Measurements from ENCODE around the gene DUSP8. TPM values are rescaled to one million over a fixed set of nuclear protein-coding genes. Genes with fewer than 3 reads are reported as not detected.
"Not testable (repeated sequence)": the region's sequence is repeated elsewhere in the genome, so short reads cannot be mapped to it uniquely, and the experiment has no call there.

The DUSP8 gene
- polyA plus RNA-seq: 10 to 100 TPM in 1 of 4 donors, 1 to 10 TPM in 3; 3.1 to 15.0 (median 7.1) TPM
- long read RNA-seq, donor 1, full-length matches to known transcripts: 3 of 3 reads
- long read RNA-seq, donor 1, partial matches to known transcripts: 0 of 3 reads
- long read RNA-seq, donor 1, other reads (novel, unspliced or antisense): 0 of 3 reads
- long read RNA-seq, donor 2, full-length matches to known transcripts: 1 of 1 reads
- long read RNA-seq, donor 2, partial matches to known transcripts: 0 of 1 reads
- long read RNA-seq, donor 2, other reads (novel, unspliced or antisense): 0 of 1 reads
- long read RNA-seq, donor 3, full-length matches to known transcripts: 1 of 15 reads
- long read RNA-seq, donor 3, partial matches to known transcripts: 14 of 15 reads
- long read RNA-seq, donor 3, other reads (novel, unspliced or antisense): 0 of 15 reads
- long read RNA-seq, donor 4: 0 reads
- long read RNA-seq, donor 5: 0 reads
- long read RNA-seq, donor 6, full-length matches to known transcripts: 2 of 2 reads
- long read RNA-seq, donor 6, partial matches to known transcripts: 0 of 2 reads
- long read RNA-seq, donor 6, other reads (novel, unspliced or antisense): 0 of 2 reads
- long read RNA-seq, donor 7: 0 reads
- long read RNA-seq, donor 8: 0 reads
- long read RNA-seq, donor 9, full-length matches to known transcripts: 2 of 2 reads
- long read RNA-seq, donor 9, partial matches to known transcripts: 0 of 2 reads
- long read RNA-seq, donor 9, other reads (novel, unspliced or antisense): 0 of 2 reads
- long read RNA-seq, donor 10, full-length matches to known transcripts: 4 of 4 reads
- long read RNA-seq, donor 10, partial matches to known transcripts: 0 of 4 reads
- long read RNA-seq, donor 10, other reads (novel, unspliced or antisense): 0 of 4 reads

GRCh38 chr11:1572197-1573076 lies at the start of gene DUSP8:
Gene DUSP8, minus strand, starts transcription at chr11:1572271. Its CDS starts 6,445 bp downstream, at chr11:1565826.
- peak within 1 kb of the TSS; percentile 61 to 76 (median 75) for H3K4me3 ChIP-seq (ENCODE audit: low read depth in 1 of 3, low read length in 3 of 3)

GRCh38 chr11:1619449-1619848 lies 47.4 kb upstream of the DUSP8 start:
- no peak overlapping the region for H3K27ac ChIP-seq (ENCODE audit: low read depth in 1 of 3, low read length in 2 of 3)
- no peaks in the 10 kb centered on the region for H3K36me3 ChIP-seq (ENCODE audit: control insufficient read depth in 3 of 3, insufficient read depth in 2 of 3, low read depth in 1 of 3, low read length in 3 of 3)
- H3K9me3 ChIP-seq (ENCODE audit: control insufficient read depth in 2 of 2, insufficient read depth in 1 of 2, low read depth in 1 of 2, low read length in 1 of 2): no peaks in the 10 kb centered on the region
- 50 to 58% (median 57%) methylated on average over 10 of the region's 10 CpGs for WGBS, 3 donors
- H3K4me3 ChIP-seq (ENCODE audit: low read depth in 1 of 3, low read length in 3 of 3): no peak overlapping the region
- FAIRE-seq (no peak), DNase-seq (no peak)
- H3K27me3 ChIP-seq (ENCODE audit: control insufficient read depth in 3 of 3, insufficient read depth in 3 of 3, low read length in 3 of 3): peaks cover 2 to 10% (median 5%) of the 10 kb centered on the region in 3 donors
- H3K4me1 ChIP-seq (ENCODE audit: control insufficient read depth in 3 of 3, insufficient read depth in 2 of 3, low read depth in 1 of 3, low read length in 2 of 3): peaks cover 0 to 3% (median 0%) of the 10 kb centered on the region in 3 donors

More at GRCh38 chr11:1572197-1573076, at the start of gene DUSP8:
- H3K27me3 ChIP-seq (ENCODE audit: control insufficient read depth in 3 of 3, insufficient read depth in 3 of 3, low read length in 3 of 3): peaks cover 0 to 14% (median 0%) of the 10 kb centered on the region in 3 donors
- DNase-seq: peak; percentile 89 to 98
- peaks cover 0 to 27% (median 0%) of the 10 kb centered on the region in 3 donors for H3K36me3 ChIP-seq (ENCODE audit: control insufficient read depth in 3 of 3, insufficient read depth in 2 of 3, low read depth in 1 of 3, low read length in 3 of 3)
- WGBS, 3 donors: 0 to 1% (median 1%) methylated on average over 56 to 121 of the region's 124 CpGs
- FAIRE-seq: no peak
- peak within 1 kb of the TSS; percentile 71 to 96 (median 88) for H3K27ac ChIP-seq (ENCODE audit: low read depth in 1 of 3, low read length in 2 of 3)
- H3K4me1 ChIP-seq (ENCODE audit: control insufficient read depth in 3 of 3, insufficient read depth in 2 of 3, low read depth in 1 of 3, low read length in 2 of 3): peaks cover 0 to 53% (median 2%) of the 10 kb centered on the region in 3 donors
- no peaks in the 10 kb centered on the region for H3K9me3 ChIP-seq (ENCODE audit: control insufficient read depth in 2 of 2, insufficient read depth in 1 of 2, low read depth in 1 of 2, low read length in 1 of 2)

GRCh38 chr11:1618231-1618630 lies 46.2 kb upstream of the DUSP8 start:
- no peak overlapping the region for H3K4me3 ChIP-seq (ENCODE audit: low read depth in 1 of 3, low read length in 3 of 3)
- DNase-seq (no peak), FAIRE-seq (no peak)
- H3K9me3 ChIP-seq (ENCODE audit: control insufficient read depth in 2 of 2, insufficient read depth in 1 of 2, low read depth in 1 of 2, low read length in 1 of 2): no peaks in the 10 kb centered on the region
- 82 to 89% (median 84%) methylated on average over 10 of the region's 10 CpGs for WGBS, 3 donors
- H3K27ac ChIP-seq (ENCODE audit: low read depth in 1 of 3, low read length in 2 of 3): no peak overlapping the region
- H3K4me1 ChIP-seq (ENCODE audit: control insufficient read depth in 3 of 3, insufficient read depth in 2 of 3, low read depth in 1 of 3, low read length in 2 of 3): peaks cover 0 to 3% (median 0%) of the 10 kb centered on the region in 3 donors
- H3K36me3 ChIP-seq (ENCODE audit: control insufficient read depth in 3 of 3, insufficient read depth in 2 of 3, low read depth in 1 of 3, low read length in 3 of 3): no peaks in the 10 kb centered on the region
- peaks cover 0 to 5% (median 3%) of the 10 kb centered on the region in 3 donors for H3K27me3 ChIP-seq (ENCODE audit: control insufficient read depth in 3 of 3, insufficient read depth in 3 of 3, low read length in 3 of 3)

- no peak within 1 kb of the TSS for H3K4me3 ChIP-seq (ENCODE audit: low read depth in 1 of 3, low read length in 3 of 3)
- DNase-seq (no peak), FAIRE-seq (no peak)
- no peaks in the 10 kb centered on the region for H3K36me3 ChIP-seq (ENCODE audit: control insufficient read depth in 3 of 3, insufficient read depth in 2 of 3, low read depth in 1 of 3, low read length in 3 of 3)
- no peaks in the 10 kb centered on the region for H3K4me1 ChIP-seq (ENCODE audit: control insufficient read depth in 3 of 3, insufficient read depth in 2 of 3, low read depth in 1 of 3, low read length in 2 of 3)
- H3K9me3 ChIP-seq (ENCODE audit: control insufficient read depth in 2 of 2, insufficient read depth in 1 of 2, low read depth in 1 of 2, low read length in 1 of 2): peaks cover 0 to 2% of the 10 kb centered on the region in 2 donors
- H3K27me3 ChIP-seq (ENCODE audit: control insufficient read depth in 3 of 3, insufficient read depth in 3 of 3, low read length in 3 of 3): peaks cover 0 to 15% (median 0%) of the 10 kb centered on the region in 3 donors
- WGBS, 3 donors: 56 to 69% (median 58%) methylated on average over 4 of the region's 4 CpGs
- H3K27ac ChIP-seq (ENCODE audit: low read depth in 1 of 3, low read length in 2 of 3): no peak within 1 kb of the TSS
Observed at GRCh38 chr11:1608363-1608762, 36.3 kb upstream of the DUSP8 start, which contains the start of gene KRTAP5-3. Gene KRTAP5-3, minus strand, starts transcription at chr11:1608463. Its CDS starts 78 bp downstream, at chr11:1608385.

GRCh38 chr11:1607901-1608300 lies 35.8 kb upstream of the DUSP8 start:
- not testable (repeated sequence) for H3K36me3 ChIP-seq (ENCODE audit: control insufficient read depth in 3 of 3, insufficient read depth in 2 of 3, low read depth in 1 of 3, low read length in 3 of 3); H3K4me3 ChIP-seq (ENCODE audit: low read depth in 1 of 3, low read length in 3 of 3); DNase-seq; H3K27ac ChIP-seq (ENCODE audit: low read depth in 1 of 3, low read length in 2 of 3); H3K9me3 ChIP-seq (ENCODE audit: control insufficient read depth in 2 of 2, insufficient read depth in 1 of 2, low read depth in 1 of 2, low read length in 1 of 2); H3K4me1 ChIP-seq (ENCODE audit: control insufficient read depth in 3 of 3, insufficient read depth in 2 of 3, low read depth in 1 of 3, low read length in 2 of 3); FAIRE-seq
- WGBS, 3 donors: 26 to 51% (median 50%) methylated on average over 5 of the region's 5 CpGs
- H3K27me3 ChIP-seq (ENCODE audit: control insufficient read depth in 3 of 3, insufficient read depth in 3 of 3, low read length in 3 of 3): peaks cover 0 to 15% (median 0%) of the 10 kb centered on the region in 3 donors

GRCh38 chr11:1607156-1607845 lies 35.2 kb upstream of the DUSP8 start:
- not testable (repeated sequence) for H3K9me3 ChIP-seq (ENCODE audit: control insufficient read depth in 2 of 2, insufficient read depth in 1 of 2, low read depth in 1 of 2, low read length in 1 of 2); DNase-seq; H3K4me1 ChIP-seq (ENCODE audit: control insufficient read depth in 3 of 3, insufficient read depth in 2 of 3, low read depth in 1 of 3, low read length in 2 of 3); FAIRE-seq; H3K36me3 ChIP-seq (ENCODE audit: control insufficient read depth in 3 of 3, insufficient read depth in 2 of 3, low read depth in 1 of 3, low read length in 3 of 3); H3K4me3 ChIP-seq (ENCODE audit: low read depth in 1 of 3, low read length in 3 of 3); H3K27ac ChIP-seq (ENCODE audit: low read depth in 1 of 3, low read length in 2 of 3)
- H3K27me3 ChIP-seq (ENCODE audit: control insufficient read depth in 3 of 3, insufficient read depth in 3 of 3, low read length in 3 of 3): peaks cover 0 to 15% (median 0%) of the 10 kb centered on the region in 3 donors
- WGBS, 3 donors: 52 to 79% (median 68%) methylated on average over 18 of the region's 18 CpGs

GRCh38 chr11:1605923-1606322 lies 33.9 kb upstream of the DUSP8 start:
- WGBS, 3 donors: 51 to 78% (median 58%) methylated on average over 13 of the region's 13 CpGs
- H3K27ac ChIP-seq (ENCODE audit: low read depth in 1 of 3, low read length in 2 of 3); H3K9me3 ChIP-seq (ENCODE audit: control insufficient read depth in 2 of 2, insufficient read depth in 1 of 2, low read depth in 1 of 2, low read length in 1 of 2); H3K4me3 ChIP-seq (ENCODE audit: low read depth in 1 of 3, low read length in 3 of 3); H3K36me3 ChIP-seq (ENCODE audit: control insufficient read depth in 3 of 3, insufficient read depth in 2 of 3, low read depth in 1 of 3, low read length in 3 of 3); FAIRE-seq; H3K4me1 ChIP-seq (ENCODE audit: control insufficient read depth in 3 of 3, insufficient read depth in 2 of 3, low read depth in 1 of 3, low read length in 2 of 3); DNase-seq: not testable (repeated sequence)
- H3K27me3 ChIP-seq (ENCODE audit: control insufficient read depth in 3 of 3, insufficient read depth in 3 of 3, low read length in 3 of 3): peaks cover 0 to 15% (median 1%) of the 10 kb centered on the region in 3 donors
